ENCODE results near the gene F8A1.

The F8A1 gene

DNA sequence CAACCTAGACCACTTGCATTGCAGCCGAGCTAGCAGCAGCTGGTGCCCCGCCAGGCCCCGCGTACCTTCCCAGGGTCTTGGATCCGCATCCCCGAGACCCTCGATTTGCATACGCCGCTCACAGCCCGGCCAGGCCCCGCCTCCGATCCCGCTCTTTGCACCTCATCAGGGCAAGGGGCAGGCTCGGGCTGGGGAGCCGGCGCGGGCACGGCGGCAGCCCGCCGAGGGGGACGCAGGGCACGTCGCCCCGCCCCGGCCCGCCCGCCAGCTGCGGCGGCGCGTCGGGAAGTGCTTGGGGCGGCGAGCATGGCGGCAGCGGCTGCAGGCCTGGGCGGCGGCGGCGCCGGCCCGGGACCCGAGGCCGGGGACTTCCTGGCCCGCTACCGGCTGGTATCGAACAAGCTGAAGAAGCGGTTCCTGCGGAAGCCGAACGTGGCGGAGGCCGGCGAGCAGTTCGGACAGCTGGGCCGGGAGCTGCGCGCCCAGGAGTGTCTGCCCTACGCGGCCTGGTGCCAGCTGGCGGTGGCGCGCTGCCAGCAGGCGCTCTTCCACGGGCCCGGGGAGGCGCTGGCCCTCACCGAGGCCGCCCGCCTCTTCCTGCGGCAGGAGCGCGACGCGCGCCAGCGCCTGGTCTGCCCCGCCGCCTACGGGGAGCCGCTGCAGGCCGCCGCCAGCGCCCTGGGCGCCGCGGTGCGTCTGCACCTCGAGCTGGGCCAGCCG is at the start of gene F8A1:
TSS of gene F8A1 (plus strand) at position 287 of the 720 bp plus-strand sequence. CDS start at position 307, 20 bp downstream.
- ATAC-seq = peak; percentile 88

DNA sequence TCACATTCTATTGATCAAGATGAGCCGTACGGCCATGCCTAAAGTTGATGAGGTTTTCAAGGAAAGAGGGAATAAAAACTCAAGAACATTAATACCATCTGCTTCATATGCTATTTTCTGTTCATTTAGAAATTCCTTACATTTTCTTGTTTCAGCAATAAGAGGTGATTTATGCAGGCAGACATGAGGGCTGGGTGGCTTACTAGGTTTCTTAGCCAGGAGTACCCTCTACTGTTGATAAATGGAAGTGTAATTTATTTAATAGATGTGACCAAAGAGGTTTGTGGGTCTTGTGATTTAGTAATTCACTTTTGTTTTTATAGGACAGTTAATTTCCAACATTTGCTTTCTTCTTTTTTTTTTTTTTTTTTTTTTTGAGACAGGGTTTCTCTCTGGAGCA is 45.3 kb upstream of the F8A1 start:
- TF ChIP-seq ISL1 (CRISPR knock-in tag; IDR thresholded peaks at IDR 0.05) (no peak; the same call in 1 of the 2 replicates), ZNF70 (CRISPR knock-in tag; IDR thresholded peaks at IDR 0.05) (no peak), SNAI2 (CRISPR knock-in tag; IDR thresholded peaks at IDR 0.05) (no peak), PPARA (CRISPR knock-in tag; IDR thresholded peaks at IDR 0.05; ENCODE audit: borderline replicate concordance) (no peak), ZNF565 (CRISPR knock-in tag; conservative IDR thresholded peaks at IDR 0.05; ENCODE audit: low read depth) (no peak), ESRRG (CRISPR knock-in tag; IDR thresholded peaks at IDR 0.05) (no peak), GLIS3 (CRISPR knock-in tag; IDR thresholded peaks at IDR 0.05) (no peak), RARB (CRISPR knock-in tag; IDR thresholded peaks at IDR 0.05) (no peak), ZNF8 (CRISPR knock-in tag; IDR thresholded peaks at IDR 0.05) (no peak), ARNTL (CRISPR knock-in tag; IDR thresholded peaks at IDR 0.05; ENCODE audit: borderline replicate concordance, low read depth) (no peak), ZFP30 (CRISPR knock-in tag; IDR thresholded peaks at IDR 0.05) (no peak), TCF4 (CRISPR knock-in tag; IDR thresholded peaks at IDR 0.05; ENCODE audit: borderline replicate concordance) (no peak), CSDC2 (CRISPR knock-in tag; IDR thresholded peaks at IDR 0.05) (no peak)
- TF ChIP-seq, protein P1, sequence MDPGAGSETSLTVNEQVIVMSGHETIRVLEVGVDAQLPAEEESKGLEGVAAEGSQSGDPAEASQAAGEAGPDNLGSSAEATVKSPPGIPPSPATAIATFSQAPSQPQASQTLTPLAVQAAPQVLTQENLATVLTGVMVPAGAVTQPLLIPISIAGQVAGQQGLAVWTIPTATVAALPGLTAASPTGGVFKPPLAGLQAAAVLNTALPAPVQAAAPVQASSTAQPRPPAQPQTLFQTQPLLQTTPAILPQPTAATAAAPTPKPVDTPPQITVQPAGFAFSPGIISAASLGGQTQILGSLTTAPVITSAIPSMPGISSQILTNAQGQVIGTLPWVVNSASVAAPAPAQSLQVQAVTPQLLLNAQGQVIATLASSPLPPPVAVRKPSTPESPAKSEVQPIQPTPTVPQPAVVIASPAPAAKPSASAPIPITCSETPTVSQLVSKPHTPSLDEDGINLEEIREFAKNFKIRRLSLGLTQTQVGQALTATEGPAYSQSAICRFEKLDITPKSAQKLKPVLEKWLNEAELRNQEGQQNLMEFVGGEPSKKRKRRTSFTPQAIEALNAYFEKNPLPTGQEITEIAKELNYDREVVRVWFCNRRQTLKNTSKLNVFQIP (CRISPR knock-in tag; IDR thresholded peaks at IDR 0.05; ENCODE audit: borderline replicate concordance, low read depth) = no peak
- TF ChIP-seq, protein P2, sequence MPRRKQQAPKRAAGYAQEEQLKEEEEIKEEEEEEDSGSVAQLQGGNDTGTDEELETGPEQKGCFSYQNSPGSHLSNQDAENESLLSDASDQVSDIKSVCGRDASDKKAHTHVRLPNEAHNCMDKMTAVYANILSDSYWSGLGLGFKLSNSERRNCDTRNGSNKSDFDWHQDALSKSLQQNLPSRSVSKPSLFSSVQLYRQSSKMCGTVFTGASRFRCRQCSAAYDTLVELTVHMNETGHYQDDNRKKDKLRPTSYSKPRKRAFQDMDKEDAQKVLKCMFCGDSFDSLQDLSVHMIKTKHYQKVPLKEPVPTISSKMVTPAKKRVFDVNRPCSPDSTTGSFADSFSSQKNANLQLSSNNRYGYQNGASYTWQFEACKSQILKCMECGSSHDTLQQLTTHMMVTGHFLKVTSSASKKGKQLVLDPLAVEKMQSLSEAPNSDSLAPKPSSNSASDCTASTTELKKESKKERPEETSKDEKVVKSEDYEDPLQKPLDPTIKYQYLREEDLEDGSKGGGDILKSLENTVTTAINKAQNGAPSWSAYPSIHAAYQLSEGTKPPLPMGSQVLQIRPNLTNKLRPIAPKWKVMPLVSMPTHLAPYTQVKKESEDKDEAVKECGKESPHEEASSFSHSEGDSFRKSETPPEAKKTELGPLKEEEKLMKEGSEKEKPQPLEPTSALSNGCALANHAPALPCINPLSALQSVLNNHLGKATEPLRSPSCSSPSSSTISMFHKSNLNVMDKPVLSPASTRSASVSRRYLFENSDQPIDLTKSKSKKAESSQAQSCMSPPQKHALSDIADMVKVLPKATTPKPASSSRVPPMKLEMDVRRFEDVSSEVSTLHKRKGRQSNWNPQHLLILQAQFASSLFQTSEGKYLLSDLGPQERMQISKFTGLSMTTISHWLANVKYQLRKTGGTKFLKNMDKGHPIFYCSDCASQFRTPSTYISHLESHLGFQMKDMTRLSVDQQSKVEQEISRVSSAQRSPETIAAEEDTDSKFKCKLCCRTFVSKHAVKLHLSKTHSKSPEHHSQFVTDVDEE (CRISPR knock-in tag; IDR thresholded peaks at IDR 0.05) = no peak
- TF ChIP-seq, protein P3, sequence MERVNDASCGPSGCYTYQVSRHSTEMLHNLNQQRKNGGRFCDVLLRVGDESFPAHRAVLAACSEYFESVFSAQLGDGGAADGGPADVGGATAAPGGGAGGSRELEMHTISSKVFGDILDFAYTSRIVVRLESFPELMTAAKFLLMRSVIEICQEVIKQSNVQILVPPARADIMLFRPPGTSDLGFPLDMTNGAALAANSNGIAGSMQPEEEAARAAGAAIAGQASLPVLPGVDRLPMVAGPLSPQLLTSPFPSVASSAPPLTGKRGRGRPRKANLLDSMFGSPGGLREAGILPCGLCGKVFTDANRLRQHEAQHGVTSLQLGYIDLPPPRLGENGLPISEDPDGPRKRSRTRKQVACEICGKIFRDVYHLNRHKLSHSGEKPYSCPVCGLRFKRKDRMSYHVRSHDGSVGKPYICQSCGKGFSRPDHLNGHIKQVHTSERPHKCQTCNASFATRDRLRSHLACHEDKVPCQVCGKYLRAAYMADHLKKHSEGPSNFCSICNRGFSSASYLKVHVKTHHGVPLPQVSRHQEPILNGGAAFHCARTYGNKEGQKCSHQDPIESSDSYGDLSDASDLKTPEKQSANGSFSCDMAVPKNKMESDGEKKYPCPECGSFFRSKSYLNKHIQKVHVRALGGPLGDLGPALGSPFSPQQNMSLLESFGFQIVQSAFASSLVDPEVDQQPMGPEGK (CRISPR knock-in tag; IDR thresholded peaks at IDR 0.05; ENCODE audit: borderline replicate concordance) = no peak
- TF ChIP-seq, protein P4, sequence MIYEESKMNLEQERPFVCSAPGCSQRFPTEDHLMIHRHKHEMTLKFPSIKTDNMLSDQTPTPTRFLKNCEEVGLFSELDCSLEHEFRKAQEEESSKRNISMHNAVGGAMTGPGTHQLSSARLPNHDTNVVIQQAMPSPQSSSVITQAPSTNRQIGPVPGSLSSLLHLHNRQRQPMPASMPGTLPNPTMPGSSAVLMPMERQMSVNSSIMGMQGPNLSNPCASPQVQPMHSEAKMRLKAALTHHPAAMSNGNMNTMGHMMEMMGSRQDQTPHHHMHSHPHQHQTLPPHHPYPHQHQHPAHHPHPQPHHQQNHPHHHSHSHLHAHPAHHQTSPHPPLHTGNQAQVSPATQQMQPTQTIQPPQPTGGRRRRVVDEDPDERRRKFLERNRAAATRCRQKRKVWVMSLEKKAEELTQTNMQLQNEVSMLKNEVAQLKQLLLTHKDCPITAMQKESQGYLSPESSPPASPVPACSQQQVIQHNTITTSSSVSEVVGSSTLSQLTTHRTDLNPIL (CRISPR knock-in tag; IDR thresholded peaks at IDR 0.05; ENCODE audit: low read depth) = no peak
- TF ChIP-seq, protein P5, sequence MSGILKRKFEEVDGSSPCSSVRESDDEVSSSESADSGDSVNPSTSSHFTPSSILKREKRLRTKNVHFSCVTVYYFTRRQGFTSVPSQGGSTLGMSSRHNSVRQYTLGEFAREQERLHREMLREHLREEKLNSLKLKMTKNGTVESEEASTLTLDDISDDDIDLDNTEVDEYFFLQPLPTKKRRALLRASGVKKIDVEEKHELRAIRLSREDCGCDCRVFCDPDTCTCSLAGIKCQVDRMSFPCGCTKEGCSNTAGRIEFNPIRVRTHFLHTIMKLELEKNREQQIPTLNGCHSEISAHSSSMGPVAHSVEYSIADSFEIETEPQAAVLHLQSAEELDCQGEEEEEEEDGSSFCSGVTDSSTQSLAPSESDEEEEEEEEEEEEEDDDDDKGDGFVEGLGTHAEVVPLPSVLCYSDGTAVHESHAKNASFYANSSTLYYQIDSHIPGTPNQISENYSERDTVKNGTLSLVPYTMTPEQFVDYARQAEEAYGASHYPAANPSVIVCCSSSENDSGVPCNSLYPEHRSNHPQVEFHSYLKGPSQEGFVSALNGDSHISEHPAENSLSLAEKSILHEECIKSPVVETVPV (CRISPR knock-in tag; IDR thresholded peaks at IDR 0.05) = no peak
- ATAC-seq = peak; percentile 72

DNA sequence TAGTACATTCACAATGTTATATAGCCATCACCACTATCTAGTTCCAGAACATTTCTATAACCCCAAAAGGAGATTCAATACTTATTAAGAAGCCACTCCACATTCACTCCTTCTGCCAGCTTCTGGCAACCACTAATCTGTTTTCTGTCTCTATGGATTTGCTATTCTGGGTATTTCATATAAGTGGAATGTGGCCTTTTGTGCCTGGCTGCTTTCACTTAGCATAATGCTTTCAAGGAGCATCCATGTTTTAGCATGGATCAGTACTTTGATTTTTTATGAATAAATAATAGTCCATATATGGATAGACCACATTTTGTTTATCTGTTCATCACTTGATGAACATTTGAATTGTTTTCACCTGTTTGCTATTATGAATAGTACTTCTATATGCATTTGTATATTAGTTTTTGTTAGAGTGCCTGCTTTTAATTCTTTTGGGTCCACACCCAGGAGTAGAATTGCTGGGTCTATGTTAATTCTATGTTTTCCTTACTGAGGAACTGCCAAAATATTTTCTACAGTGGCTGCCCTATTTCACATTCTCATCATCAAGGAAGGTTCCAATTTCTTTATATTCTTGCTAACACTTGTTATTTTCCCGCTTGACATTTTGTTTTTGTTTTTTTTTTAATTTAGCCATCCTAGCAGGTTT is 35.1 kb upstream of the F8A1 start:
- TF ChIP-seq ZNF8 (CRISPR knock-in tag; IDR thresholded peaks at IDR 0.05) = no peak
- TF ChIP-seq RARB (CRISPR knock-in tag; IDR thresholded peaks at IDR 0.05) = no peak
- TF ChIP-seq SNAI2 (CRISPR knock-in tag; IDR thresholded peaks at IDR 0.05) = no peak
- no peak for TF ChIP-seq GLIS3 (CRISPR knock-in tag; IDR thresholded peaks at IDR 0.05)
- no peak for TF ChIP-seq BACH2 (CRISPR knock-in tag; IDR thresholded peaks at IDR 0.05; ENCODE audit: borderline replicate concordance)
- TF ChIP-seq ZFP30 (CRISPR knock-in tag; IDR thresholded peaks at IDR 0.05) = no peak
- no peak for TF ChIP-seq ZNF70 (CRISPR knock-in tag; IDR thresholded peaks at IDR 0.05)
- TF ChIP-seq, protein P4 (CRISPR knock-in tag; IDR thresholded peaks at IDR 0.05; ENCODE audit: low read depth) = no peak
- no peak for TF ChIP-seq TCF4 (CRISPR knock-in tag; IDR thresholded peaks at IDR 0.05; ENCODE audit: borderline replicate concordance)
- ATAC-seq = no peak

Data from SK-N-SH treated with all-trans-retinoic acid at 6 μM for 48 hours (cell line).